ENCODE measurements around the gene MYBBP1A.

DNA sequence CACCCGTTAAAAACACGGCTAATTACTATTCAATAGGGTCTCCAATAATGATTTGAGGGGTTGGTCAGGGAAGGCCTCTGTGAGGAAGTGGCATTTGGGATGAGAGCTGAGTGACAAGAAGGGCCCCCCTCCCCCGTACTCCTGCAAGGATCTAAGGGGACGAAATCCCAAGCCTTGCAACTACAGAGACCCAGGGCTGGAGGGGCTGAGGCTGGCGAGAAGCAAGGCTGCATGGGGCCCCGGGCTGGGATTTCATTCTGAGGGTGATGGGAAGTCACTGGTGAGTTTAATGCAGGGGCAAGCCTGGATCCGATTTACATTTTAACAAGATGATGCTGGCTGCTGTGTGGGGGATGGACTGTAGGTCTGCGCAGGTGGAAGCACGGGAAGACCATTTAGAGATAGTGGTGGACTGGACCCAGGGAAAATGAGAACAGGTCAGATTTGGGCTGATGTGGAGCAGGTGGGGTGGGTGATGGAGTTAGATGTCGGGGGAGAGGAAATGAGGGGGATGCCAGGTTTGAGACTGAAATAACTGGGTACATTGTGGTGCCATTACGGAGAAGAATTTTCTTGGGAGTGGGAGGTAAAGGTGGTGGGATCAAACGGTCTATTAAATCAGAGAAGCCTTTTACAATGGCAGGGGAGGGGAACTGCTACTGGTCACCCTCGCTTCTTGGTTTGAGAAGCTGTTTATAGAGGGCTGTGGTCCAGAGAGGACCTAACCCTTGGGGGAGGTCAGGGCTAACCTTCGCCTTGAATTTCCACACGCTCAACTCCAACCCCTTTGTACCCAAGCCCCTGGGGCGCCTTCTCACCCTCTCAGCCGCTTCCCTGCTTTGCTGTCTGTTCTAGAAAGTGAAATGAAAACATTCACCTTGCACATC lies 932 bp upstream of the MYBBP1A start:
- TF ChIP-seq, protein P1, sequence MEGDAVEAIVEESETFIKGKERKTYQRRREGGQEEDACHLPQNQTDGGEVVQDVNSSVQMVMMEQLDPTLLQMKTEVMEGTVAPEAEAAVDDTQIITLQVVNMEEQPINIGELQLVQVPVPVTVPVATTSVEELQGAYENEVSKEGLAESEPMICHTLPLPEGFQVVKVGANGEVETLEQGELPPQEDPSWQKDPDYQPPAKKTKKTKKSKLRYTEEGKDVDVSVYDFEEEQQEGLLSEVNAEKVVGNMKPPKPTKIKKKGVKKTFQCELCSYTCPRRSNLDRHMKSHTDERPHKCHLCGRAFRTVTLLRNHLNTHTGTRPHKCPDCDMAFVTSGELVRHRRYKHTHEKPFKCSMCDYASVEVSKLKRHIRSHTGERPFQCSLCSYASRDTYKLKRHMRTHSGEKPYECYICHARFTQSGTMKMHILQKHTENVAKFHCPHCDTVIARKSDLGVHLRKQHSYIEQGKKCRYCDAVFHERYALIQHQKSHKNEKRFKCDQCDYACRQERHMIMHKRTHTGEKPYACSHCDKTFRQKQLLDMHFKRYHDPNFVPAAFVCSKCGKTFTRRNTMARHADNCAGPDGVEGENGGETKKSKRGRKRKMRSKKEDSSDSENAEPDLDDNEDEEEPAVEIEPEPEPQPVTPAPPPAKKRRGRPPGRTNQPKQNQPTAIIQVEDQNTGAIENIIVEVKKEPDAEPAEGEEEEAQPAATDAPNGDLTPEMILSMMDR (IDR thresholded peaks at IDR 0.05; ENCODE audit: low read depth, low read length), result no peak
- no peak for TF ChIP-seq EZH2phosphoT487 (IDR thresholded peaks at IDR 0.05; ENCODE audit: low read depth)
